ENCODE data around the gene IGFBP4.

DNA sequence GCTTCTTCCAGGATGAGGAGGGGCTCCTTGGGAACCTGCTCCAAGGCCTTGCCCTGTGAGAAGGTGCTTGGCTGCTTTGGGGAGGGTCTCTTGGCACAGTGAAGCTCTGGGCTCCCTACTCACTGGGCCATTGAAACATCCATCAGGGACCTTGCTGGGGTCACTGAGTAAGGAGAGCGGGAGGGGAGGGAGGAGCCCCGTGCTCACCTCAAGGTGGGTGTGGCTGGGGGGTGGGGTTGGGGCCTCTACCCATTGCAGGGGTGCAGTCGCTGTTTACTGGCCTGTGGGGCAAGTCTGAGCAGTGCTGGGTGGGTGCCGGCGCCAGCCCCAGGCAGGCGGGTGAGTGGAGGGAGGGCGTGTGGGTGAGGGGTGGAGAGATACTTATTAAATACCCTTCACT lies 48.2 kb downstream of the IGFBP4 start:
- TF ChIP-seq, protein P1, sequence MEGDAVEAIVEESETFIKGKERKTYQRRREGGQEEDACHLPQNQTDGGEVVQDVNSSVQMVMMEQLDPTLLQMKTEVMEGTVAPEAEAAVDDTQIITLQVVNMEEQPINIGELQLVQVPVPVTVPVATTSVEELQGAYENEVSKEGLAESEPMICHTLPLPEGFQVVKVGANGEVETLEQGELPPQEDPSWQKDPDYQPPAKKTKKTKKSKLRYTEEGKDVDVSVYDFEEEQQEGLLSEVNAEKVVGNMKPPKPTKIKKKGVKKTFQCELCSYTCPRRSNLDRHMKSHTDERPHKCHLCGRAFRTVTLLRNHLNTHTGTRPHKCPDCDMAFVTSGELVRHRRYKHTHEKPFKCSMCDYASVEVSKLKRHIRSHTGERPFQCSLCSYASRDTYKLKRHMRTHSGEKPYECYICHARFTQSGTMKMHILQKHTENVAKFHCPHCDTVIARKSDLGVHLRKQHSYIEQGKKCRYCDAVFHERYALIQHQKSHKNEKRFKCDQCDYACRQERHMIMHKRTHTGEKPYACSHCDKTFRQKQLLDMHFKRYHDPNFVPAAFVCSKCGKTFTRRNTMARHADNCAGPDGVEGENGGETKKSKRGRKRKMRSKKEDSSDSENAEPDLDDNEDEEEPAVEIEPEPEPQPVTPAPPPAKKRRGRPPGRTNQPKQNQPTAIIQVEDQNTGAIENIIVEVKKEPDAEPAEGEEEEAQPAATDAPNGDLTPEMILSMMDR (conservative IDR thresholded peaks at IDR 0.05 in 1 of 2, IDR thresholded peaks at IDR 0.05 in 1 of 2; ENCODE audit: low read depth in 1 of 2, low read length in 2 of 2): no peak
- TF ChIP-seq EZH2 (IDR thresholded peaks at IDR 0.05; ENCODE audit: low read length, missing control alignments): no peak
